DMS114 treated with DMSO at 0.1 percent for 48 hours (cell line): ENCODE measurements around the gene CNN1.

Experiments
- DNase-seq: peaks from one replicate; lab custom pipeline; 2025; ENCODE audit not compliant: unreplicated experiment; lab: John Stamatoyannopoulos, UW

CNN1 gene

DNA sequence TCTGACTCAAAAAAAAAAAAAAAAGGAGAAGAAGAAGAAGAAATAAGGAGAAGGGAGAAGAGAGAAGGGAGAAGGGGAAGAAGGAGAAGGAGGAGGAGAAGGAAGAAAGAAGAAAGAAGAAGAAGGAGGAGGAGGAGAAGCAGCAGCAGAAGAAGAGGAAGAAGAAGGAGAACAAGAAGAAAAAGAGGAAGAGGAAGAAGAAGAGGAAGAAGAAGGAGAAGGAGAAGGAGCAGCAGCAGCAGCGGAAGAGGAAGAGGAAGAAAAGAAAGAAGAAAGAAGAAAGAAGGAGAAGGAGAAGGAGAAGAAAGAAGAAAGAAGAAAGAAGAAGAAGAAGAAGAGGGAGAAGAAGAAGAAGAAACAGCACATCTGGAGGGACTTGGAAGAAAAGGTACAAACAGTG lies 4.1 kb upstream of the CNN1 start:
- no peak for DNase-seq

DNA sequence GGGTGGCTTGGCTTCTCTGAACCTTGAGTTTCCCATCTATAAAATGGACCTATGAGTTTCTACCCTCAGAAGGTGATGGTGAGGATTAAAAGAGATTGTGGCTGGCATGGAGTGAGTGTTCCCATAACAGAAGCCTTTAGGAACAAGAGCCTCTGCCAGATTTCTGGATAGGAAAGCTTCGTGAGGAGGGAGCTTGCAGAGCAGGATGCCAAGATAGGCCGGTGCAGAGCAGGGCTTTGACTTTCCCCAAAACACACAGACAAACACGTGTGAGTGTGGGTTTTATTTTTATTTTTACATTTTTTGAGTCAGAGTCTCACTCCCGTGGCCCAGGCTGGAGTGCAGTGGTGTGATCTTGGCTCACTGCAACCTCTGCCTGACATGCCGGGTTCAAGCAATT lies 3.7 kb upstream of the CNN1 start:
- no peak for DNase-seq

DNA sequence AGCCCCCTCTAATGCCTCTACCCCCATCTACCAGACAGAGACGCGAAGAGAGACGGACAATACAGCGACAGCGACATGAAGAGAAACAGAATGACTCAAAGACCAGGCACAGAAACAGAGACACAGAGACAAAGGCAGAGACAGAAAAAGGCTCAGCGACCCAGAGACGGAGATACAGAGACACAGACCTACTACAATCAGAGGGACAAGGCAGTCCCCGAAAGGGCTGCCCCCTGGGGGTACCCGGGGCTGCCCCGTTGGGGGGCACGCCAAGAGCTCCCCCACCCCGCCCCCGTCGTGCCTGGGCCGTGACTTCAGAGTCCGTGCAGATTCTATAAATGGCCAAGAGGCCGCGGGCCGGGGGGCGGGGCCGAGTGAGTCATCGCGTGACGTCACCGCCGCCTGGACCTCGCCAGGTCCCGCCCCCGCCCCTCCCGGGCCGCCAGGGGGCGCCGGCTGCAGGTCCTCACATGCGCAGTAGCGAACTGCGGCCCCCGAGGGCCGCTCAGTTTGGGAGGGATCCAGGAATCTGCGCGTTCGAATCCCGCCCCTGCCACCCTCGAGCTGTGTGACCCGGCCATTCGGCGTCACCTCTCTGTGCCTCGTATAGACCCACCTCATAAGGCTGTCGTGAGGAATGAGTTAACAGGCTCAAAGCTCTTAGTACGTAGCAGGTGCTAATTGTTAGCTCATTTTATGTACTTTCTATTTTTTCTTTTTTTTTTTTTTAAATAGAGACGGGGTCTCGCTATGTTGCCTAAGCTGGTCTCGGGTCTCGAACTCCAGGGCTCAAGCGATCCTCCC lies 2.7 kb upstream of the CNN1 start:
- peak; percentile 30 for DNase-seq

DNA sequence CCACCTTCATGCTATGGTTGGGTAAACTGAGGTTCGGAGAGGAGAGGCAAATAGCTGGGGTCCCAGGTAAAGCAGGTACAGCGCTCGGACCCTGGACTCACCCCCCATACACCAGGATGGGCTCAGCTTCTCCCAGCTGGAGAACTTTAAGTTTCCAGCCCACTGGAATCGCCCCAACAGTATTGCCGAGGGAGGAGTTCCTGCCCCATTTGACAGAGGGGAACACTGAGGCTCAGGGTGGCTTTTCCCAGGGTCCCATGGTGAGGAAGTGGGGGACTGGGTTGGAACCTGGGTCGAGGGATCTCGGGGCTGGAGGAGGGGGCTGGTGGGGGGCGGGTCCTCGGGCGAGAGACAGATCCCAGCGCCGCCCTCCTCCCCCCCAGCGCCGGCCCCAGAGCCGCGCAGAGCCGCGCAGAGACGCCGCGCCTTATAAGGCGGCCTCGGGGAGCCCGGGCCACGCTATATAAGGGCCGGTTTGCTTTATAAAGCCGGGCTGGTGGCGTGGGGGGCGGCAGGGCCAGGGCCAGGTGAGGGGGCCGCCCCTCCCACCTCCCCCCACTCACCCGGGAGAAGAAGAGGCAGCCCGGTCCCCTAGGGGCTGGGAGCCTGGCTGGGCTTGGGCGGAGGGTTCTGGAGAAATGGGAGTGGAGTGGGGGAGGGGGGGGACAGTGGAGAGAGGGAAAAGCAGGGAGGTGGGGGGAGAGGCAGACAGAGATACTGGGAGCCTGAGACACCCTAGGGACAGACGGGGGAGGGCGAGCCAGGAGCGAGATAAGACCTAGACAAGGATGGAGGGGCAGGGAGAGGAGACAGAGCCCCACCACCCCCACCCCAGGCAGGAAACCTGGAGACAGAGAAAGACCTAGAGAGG lies 1.1 kb downstream of the CNN1 start:
- DNase-seq, result no peak

DNA sequence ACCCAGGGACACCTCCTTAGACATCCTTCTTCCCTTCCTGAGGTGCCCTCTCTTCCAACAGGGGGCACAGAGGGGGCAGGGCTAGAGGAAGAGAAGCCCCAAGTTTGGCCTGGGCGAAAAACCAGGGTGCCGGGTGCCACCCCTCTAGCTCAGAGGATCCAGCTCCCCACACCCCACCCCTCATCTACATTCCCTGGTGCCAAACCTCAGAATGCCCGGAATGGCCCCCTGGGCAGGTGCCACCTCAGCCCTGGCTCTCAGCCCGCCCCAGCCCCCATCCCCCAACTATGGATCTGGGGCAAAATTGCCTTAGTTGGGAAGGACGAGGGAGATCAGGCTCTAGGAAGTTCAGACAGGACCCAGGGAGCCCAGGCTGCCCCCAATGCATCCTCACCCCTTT lies 2.0 kb downstream of the CNN1 start:
- no peak for DNase-seq

DNA sequence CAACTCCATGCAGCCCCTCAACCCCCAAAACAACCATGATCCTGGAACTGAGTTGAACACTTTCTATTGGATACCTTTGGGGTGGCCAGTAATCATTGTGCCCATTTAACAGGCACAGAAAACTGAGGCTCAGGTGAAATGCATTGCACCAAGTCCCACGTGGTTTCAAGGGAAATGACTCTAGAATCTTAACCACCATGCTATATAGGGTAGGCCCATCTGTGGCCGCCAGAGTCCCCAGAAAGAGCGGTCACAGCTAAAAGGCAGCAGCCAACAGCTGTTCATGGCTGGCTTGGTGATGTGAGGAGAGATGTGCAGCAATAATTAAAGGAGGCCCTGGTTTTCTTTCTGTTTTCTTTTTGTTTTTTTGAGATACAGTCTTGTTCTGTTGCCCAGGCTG lies 2.6 kb downstream of the CNN1 start:
- no peak for DNase-seq

DNA sequence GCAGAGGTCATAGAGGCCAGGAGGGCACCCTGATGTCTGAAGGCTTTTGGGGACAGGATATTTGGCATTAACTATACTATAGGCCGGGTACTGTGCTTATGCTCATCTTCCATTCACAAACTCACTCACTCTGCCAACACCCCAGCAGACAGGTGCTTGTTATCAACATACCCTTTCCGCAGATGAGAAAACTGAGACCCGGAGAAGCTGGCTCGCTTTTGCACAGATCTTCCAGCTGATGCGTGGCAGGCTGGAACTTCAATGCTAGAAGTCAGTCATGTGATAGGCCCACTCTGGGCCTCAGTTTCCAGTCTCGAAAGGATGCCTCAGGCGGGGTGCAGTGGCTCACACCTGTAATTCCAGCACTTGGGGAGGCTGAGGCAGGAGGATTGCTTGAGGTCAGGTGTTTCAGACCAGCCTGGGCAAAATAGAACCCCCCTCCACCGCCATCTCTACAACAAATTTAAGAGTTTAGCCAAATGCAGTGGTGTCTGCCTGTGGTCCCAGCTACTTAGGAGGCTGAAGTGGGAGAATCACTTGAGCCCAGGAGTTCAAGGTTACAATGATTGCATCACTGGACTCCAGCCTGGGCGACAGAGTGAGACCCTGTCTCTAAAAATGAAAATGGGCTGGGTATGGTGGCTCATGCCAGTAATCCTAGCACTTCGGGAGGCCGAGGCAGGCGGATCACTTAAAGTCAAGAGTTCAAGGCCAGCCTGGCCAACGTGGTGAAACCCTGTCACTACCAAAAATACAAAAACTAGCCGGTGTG lies 9.5 kb downstream of the CNN1 start:
- no peak for DNase-seq

DNA sequence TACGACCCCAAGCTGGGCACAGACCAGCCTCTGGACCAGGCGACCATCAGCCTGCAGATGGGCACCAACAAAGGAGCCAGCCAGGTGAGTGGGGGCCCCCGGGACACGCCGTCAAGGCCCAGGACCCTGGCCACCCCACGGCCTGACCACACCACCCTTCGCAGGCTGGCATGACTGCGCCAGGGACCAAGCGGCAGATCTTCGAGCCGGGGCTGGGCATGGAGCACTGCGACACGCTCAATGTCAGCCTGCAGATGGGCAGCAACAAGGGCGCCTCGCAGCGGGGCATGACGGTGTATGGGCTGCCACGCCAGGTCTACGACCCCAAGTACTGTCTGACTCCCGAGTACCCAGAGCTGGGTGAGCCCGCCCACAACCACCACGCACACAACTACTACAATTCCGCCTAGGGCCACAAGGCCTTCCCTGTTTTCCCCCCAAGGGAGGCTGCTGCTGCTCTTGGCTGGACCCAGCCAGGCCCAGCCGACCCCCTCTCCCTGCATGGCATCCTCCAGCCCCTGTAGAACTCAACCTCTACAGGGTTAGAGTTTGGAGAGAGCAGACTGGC lies 10.8 kb downstream of the CNN1 start:
- DNase-seq, result no peak

DNA sequence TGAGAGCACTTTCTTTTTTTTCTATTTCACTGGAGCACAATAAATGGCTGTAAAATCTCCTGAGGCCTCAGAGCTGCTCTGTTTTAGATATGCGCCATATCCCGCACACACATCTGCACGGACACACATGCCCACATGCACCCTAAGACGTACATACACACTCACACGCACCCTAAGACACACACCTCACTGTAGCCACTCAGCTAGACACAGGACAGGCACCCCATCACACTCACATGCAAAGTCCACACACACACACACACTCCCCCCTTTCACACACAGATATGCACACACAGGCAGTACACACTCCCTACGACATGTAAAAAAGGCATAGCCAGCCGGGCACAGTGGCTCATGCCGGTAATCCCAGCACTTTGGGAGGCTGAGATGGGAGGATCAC lies 11.6 kb downstream of the CNN1 start:
- DNase-seq, result no peak

DNA sequence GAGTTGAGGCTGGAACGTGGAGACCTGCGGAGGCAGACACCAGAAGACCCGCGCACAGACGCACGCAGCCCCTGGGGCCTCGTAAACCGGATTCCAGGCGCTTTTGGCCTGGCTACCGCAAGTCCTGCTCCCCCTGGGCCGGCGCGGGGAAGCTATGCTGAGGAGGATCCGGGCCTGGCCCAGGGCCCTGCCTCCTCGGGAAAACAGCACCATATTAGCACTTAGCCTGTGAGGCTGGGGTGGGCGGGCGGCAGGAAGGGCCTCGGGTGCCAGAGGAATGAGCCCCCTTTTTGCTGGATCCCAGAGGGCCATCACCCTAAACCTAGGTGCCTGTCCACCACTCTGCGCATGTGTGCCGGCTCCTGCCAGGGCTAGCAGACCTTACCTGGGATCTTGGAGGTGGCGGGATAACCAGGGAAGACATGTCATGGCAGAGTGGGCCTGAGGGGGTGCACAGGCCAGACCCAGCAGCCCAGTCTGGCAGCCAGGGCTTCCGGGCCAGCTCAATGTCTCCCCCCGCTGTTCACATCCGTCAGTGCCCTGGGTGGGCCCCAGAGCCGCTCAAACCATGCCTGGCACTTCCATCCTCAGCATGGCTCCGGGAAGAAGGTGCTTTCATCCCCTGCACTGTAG lies 13.1 kb downstream of the CNN1 start:
- DNase-seq, result no peak

DNA sequence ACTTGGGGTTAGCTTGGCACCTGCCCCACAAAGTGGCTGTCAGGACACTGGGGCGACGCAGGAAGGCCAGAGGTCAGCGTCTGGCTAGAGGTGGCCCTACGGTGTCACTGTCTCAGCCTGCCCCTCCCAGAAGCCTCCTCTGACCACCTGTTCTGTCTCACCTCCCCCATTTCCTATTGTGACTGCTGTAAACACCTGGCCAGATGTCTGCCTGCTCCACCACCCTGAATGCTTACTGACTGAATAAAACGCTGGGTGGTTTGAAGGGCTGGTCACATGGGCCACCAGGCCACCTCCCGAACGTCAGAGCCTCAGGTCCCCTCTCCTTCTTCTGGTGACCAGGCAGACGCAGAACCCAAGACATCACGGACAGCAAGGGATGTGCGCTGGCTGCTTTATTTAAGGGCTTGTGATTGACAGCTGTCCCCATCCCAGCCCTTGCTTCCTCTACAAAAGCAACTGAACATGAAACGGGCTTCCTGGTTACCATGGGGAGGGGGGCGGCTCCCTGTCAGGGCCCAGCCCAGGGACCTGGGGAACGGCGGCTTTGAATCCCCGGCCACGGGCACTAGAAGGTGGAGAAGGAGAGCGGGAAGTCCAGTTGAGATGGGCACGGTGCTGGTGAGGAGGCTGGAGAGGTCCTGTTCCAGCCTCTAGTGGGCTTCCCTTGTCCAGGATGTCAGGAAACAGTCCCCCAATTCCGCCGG lies 14.2 kb downstream of the CNN1 start:
- DNase-seq, result no peak

DNA sequence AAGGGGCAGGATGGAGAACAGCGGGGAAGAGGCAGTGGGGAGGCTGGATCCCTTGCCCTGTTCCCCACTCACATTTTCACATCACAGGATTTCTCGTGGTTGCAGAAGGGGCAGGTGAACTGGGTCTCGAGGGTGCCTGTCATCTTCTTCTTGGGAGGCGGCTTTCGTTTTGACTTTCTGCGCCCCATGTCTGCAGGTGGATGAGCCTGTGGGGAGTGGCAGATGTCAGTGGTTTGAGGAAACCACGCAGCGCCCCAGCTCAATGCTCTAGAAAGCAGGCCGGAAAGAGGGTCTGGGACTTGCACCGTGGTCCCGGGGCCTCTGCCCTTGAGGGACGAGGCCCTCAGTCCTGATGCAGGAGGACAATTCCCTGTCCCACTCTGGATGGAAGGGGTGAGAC lies 15.5 kb downstream of the CNN1 start:
- DNase-seq, result no peak

DNA sequence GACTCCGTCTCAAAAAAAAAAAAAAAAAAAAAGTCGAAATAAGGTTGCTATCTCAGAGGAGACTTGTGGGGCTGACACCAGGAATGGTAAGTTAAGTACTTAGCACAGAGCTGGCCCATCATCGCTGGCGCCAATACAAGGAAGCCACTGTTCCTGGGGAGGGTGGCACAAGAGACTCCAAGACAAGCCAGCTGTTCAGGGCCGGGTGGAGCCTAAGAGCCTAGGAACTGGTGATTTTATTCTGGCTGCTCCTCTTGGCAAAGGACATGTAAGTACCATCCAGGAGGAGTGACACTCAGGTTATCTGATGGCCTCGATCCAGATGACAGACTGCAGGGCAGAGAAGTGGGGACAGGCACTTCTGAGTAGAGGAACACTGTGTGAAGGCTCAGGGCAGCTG lies 16.6 kb downstream of the CNN1 start:
- DNase-seq, result no peak

DNA sequence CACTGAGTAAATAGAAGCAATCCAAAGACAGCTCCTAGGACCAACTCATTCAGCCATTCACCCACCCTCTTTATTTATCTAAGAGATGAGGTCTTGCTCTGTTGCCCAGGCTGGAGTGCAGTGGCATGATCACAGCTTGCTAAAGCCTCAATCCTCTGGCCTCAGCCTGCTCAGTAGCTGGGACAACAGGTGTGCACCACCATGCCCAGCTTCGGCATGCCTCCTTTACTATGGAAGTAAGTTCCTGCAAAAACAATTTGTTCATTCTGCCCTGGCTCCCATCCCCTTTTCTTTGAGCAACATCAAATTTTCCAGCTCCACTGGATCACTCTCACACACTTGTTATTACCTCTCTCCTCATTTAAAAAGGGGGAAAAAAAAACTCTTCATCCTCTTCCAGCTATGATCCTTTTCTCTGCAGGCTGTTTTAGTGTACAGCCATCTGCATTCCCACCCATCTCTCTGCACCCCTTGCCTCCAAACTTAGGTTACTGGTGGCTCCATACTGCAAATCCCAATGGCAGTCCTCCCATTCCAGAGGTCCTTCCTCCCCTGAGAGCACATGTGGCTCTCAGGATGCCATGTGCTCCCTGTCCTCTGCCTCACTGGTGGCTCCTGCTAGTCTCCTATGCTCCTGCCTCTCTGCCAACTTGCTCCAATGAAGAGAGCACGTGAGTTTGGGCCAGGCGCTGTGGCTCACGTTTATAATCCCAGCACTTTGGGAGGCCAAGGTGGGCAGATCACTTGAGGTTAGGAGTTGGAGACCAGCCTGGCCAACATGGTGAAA lies 18.2 kb downstream of the CNN1 start:
- no peak for DNase-seq

DNA sequence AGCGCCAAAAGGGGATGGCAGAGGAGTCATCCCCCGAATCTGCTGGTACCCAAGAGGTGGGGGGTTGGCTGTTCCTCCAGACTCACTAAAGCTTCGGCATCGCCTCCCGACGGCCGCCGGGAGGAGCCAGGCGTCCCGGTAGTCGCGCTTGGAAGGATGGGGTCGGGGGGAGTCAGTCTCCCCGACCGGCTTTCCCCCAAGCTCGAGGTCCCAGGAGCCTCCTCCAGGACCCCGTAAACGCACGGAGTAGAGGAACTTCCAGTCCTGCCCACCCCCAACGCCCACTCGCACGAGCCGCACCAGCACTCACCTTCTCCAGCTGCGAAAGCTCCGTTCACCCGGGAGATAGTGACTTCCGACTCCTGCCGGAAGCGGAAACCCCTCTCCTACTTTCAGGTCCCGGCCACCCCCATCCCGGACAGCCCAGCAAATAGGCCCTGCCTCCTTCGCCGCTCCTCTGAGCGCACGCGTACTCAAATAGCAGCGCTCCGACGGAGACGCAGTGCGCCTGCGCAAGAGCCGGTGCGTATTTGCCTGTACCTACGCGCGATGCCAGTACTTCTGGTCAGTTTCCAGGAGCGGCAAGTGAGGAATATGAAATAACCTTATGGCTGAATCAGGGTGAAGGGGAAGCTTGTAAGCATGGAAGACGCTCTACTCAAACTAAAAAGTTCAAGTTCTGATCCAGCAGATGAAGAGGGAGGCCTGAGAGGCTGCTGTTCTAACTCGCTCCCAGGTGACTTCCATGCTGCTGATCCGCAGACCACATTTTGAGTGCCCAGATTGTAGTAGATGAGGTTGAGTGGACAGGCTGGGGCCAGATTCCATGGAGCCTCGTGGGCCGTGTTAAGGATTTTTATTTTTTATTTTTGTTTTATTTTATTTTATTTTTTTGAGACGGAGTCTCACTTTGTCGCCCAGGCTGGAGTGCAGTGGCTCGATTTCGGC lies 20.5 kb downstream of the CNN1 start, which contains the start of gene ELOF1:
TSS of gene ELOF1 (minus strand) at position 350 of the 948 bp plus-strand sequence. CDS start 4,883 bp downstream, outside the sequence.
- peak; percentile 89 for DNase-seq

DNA sequence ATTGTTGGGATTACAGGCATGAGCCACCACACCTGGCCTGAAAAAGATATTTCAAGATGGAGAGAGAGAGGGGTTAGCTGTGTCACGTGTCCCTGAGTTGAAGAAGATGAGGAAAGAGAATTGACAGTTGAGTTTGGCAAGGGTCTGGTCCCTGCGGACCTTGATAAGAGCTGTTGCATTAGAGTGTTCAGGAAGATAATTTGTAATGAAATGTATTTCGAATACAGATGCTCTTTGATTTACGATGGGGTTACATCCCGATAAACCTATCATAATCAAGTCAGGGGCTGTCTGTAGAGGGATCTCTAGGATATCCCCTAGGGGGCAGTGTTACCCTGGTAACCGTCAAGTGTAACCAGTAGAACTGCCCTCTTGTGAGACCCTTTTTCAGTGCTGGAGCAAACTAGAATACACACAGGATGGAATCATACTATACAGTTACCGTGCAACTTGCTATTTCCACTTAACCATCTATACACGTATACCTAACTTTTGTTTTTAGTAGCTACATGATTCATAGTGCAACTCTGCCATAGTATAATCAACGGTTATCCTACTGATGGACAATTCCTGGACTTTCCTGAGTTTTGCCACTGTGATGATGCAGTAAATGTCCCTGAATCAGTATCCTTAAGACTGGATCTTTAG lies 21.9 kb downstream of the CNN1 start:
- peak; percentile 31 for DNase-seq

DNA sequence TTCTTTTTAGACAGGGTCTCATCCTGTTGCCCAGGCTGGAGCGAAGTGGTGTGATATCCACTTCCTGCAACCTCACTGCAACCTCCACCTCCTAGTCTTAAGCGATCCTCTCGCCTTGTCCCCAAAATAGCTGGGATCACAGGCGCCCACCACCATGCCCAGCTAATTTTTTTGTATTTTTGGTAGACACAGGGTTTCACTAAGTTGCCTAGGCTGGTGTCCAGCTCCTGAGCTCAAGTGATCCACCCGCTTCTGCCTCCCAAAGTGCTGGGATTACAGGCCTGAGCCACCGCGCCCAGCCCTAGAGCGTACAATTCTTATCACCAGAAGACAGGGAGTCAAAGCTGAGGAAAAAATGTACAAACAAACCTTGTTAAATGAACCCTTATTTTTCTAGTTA lies 24.9 kb downstream of the CNN1 start:
- DNase-seq, result no peak
